ENCODE results near the gene ABCC1. TPM values are rescaled to one million over a fixed set of nuclear protein-coding genes. Genes with fewer than 3 reads are reported as not detected.

ABCC1 gene
- total RNA-seq, 1 experiment from 2014 or later: 16.1 TPM

DNA sequence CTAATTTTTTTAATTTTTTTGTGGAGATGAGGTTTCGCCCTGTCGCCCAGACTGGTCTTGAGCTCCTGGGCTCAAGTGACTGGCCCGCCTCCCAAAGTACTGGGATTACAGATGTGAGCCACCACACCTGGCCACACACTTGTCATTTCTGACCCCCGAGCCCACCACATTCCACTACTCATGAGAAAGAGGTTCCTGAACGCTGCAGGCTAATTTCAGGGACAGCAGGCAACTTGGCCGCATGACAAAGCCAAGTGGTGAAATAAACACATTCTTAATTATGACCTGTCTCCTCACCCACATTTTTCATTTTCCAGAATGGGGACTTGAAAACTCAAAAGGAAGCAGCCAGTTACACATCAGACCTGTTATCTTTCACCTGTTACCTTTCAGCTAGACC lies 159.3 kb downstream of the ABCC1 start:
- ChIA-PET CTCF (no interaction called here), POLR2A (ENCODE audit: unreplicated experiment) (interaction anchor here (0.6 kb wide), 1 partner anchor 230 kb away, joined by 5 read pairs; no protein-coding TSS in a partner anchor)
- Histone ChIP-seq H3K27me3 (ENCODE audit: low read length) (no peaks in the 10 kb centered on the region), H3K36me3 (ENCODE audit: low read depth, low read length) (peaks cover 7% of the 10 kb centered on the region; the same call in 1 of the 2 replicates), H3K4me3 (ENCODE audit: low read length) (no peak overlapping the region), H2AFZ (ENCODE audit: low read length) (no peak overlapping the region), H3K9me3 (ENCODE audit: low read length) (no peaks in the 10 kb centered on the region), H3K4me2 (ENCODE audit: low read length) (no peak overlapping the region), H3K79me2 (ENCODE audit: low read length) (no peaks in the 10 kb centered on the region), H3K4me1 (ENCODE audit: insufficient read depth, low read length) (no peaks in the 10 kb centered on the region), H3F3A (ENCODE audit: low read length, unreplicated experiment) (no peaks in the 10 kb centered on the region), H4K20me1 (ENCODE audit: low read length) (no peaks in the 10 kb centered on the region), H3K9ac (ENCODE audit: low read length) (no peak overlapping the region), H3K9me2 (replicated peaks; ENCODE audit: low read length) (no peaks in the 10 kb centered on the region), H3K27ac (ENCODE audit: low read length) (no peak overlapping the region)
- no peak for TF ChIP-seq EZH2 (IDR thresholded peaks at IDR 0.05; ENCODE audit: low read length, unreplicated experiment)
- TF ChIP-seq EZH2phosphoT487 (IDR thresholded peaks at IDR 0.05; ENCODE audit: borderline replicate concordance, low read length): no peak
- TF ChIP-seq, protein P1, sequence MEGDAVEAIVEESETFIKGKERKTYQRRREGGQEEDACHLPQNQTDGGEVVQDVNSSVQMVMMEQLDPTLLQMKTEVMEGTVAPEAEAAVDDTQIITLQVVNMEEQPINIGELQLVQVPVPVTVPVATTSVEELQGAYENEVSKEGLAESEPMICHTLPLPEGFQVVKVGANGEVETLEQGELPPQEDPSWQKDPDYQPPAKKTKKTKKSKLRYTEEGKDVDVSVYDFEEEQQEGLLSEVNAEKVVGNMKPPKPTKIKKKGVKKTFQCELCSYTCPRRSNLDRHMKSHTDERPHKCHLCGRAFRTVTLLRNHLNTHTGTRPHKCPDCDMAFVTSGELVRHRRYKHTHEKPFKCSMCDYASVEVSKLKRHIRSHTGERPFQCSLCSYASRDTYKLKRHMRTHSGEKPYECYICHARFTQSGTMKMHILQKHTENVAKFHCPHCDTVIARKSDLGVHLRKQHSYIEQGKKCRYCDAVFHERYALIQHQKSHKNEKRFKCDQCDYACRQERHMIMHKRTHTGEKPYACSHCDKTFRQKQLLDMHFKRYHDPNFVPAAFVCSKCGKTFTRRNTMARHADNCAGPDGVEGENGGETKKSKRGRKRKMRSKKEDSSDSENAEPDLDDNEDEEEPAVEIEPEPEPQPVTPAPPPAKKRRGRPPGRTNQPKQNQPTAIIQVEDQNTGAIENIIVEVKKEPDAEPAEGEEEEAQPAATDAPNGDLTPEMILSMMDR (conservative IDR thresholded peaks at IDR 0.05; ENCODE audit: low read depth, low read length): no peak
- DNase-seq: no peak
- no TSS peak for BruUV-seq (replicated peaks)
- intact Hi-C loops (cut with micrococcal nuclease): no loop called here
- no peak for ATAC-seq

DNA sequence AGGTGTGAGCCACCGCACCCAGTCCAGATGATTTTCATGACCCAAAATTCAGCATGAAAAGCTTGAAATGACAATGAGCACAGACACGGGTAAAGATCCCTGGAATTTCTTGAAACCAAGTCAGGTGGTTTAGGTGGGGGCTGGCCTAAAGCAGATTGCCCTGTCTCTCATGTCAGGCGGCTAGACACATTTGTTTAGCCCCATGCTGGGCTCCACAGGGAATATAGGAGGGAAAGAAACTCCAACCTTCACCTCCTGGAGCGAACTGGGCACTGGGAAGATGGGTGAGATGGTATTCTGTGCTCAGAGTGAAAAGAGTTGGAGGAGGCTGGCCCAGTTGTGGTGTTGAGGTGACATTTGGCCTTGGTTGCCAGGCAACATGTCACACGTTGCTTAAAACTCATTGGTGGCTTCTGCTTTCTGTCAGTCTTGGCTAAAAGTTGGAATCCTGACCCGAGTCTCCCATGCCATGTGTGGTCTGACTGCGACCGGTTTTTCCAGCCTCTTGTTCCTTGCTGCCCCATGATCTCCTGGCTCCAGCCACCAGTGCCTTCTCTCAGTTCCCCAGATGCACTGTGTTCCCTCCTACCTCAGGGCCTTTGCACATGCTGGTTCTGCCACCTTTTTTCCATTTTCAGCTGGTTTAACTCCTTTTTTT lies 160.2 kb downstream of the ABCC1 start:
- Histone ChIP-seq H3K27ac (ENCODE audit: low read length) (no peak overlapping the region), H3K36me3 (ENCODE audit: low read depth, low read length) (peaks cover 5% of the 10 kb centered on the region; the same call in 1 of the 2 replicates), H3K4me3 (ENCODE audit: low read length) (no peak overlapping the region), H3K9ac (ENCODE audit: low read length) (no peak overlapping the region), H4K20me1 (ENCODE audit: low read length) (no peaks in the 10 kb centered on the region), H3K27me3 (ENCODE audit: low read length) (no peaks in the 10 kb centered on the region), H3F3A (ENCODE audit: low read length, unreplicated experiment) (no peaks in the 10 kb centered on the region), H3K4me1 (ENCODE audit: insufficient read depth, low read length) (no peaks in the 10 kb centered on the region), H2AFZ (ENCODE audit: low read length) (no peak overlapping the region), H3K9me2 (replicated peaks; ENCODE audit: low read length) (no peaks in the 10 kb centered on the region), H3K4me2 (ENCODE audit: low read length) (no peak overlapping the region), H3K79me2 (ENCODE audit: low read length) (no peaks in the 10 kb centered on the region), H3K9me3 (ENCODE audit: low read length) (no peaks in the 10 kb centered on the region)
- DNase-seq (no peak), ATAC-seq (no peak)
- CTCF ChIA-PET: no interaction called here
- BruUV-seq (replicated peaks): no TSS peak
- intact Hi-C loops (cut with micrococcal nuclease): no loop called here
- TF ChIP-seq EZH2 (IDR thresholded peaks at IDR 0.05; ENCODE audit: low read length, unreplicated experiment) (no peak), EZH2phosphoT487 (IDR thresholded peaks at IDR 0.05; ENCODE audit: borderline replicate concordance, low read length) (no peak)
- TF ChIP-seq, protein P1 (conservative IDR thresholded peaks at IDR 0.05; ENCODE audit: low read depth, low read length): no peak
- POLR2A ChIA-PET (ENCODE audit: unreplicated experiment): no interaction called here

DNA sequence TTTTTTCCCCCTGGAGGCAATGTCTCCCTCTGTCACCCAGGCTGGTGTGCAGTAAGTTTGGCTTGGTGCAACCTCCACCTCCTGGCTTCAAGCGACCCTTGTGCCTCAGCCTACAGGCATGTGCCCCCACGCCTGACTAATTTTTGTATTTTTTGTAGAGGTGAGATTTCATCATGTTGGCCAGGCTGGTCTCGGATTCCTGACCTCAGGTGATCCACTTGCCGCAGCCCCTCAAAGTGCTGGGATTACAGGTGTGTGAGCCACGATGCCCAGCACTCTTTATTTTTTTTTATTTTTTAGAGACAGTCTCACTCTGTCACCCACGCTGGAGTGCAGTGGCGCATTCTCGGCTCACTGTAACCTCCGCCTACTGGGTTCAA lies 160.7 kb downstream of the ABCC1 start:
- Histone ChIP-seq H3K4me3 (ENCODE audit: low read length) (no peak overlapping the region), H3K27ac (ENCODE audit: low read length) (no peak overlapping the region), H2AFZ (ENCODE audit: low read length) (no peak overlapping the region), H3K9me3 (ENCODE audit: low read length) (no peaks in the 10 kb centered on the region), H4K20me1 (ENCODE audit: low read length) (no peaks in the 10 kb centered on the region), H3K9ac (ENCODE audit: low read length) (no peak overlapping the region), H3K27me3 (ENCODE audit: low read length) (no peaks in the 10 kb centered on the region), H3K79me2 (ENCODE audit: low read length) (no peaks in the 10 kb centered on the region), H3K4me1 (ENCODE audit: insufficient read depth, low read length) (no peaks in the 10 kb centered on the region), H3K36me3 (ENCODE audit: low read depth, low read length) (peaks cover 8% of the 10 kb centered on the region), H3K9me2 (replicated peaks; ENCODE audit: low read length) (no peaks in the 10 kb centered on the region), H3K4me2 (ENCODE audit: low read length) (no peak overlapping the region), H3F3A (ENCODE audit: low read length, unreplicated experiment) (no peaks in the 10 kb centered on the region)
- POLR2A ChIA-PET (ENCODE audit: unreplicated experiment): no interaction called here
- BruUV-seq (replicated peaks): no TSS peak
- ATAC-seq: no peak
- intact Hi-C loops (cut with micrococcal nuclease): no loop called here
- TF ChIP-seq, protein P1 (conservative IDR thresholded peaks at IDR 0.05; ENCODE audit: low read depth, low read length): no peak
- no peak for TF ChIP-seq EZH2 (IDR thresholded peaks at IDR 0.05; ENCODE audit: low read length, unreplicated experiment)
- TF ChIP-seq EZH2phosphoT487 (IDR thresholded peaks at IDR 0.05; ENCODE audit: borderline replicate concordance, low read length): no peak
- DNase-seq: no peak
- CTCF ChIA-PET: no interaction called here

Data from PC-3 (cell line).